Activated effector memory CD4-positive, alpha-beta T cell treated with Interleukin-2 at 50 U/mL for 16 hours (primary cell): Measurements from ENCODE around the gene EGFLAM.

ENCODE experiments used
- DNase-seq: peaks from one replicate; pipeline ENCODE4 v3.0.0-alpha.2; 2020

EGFLAM gene

DNA sequence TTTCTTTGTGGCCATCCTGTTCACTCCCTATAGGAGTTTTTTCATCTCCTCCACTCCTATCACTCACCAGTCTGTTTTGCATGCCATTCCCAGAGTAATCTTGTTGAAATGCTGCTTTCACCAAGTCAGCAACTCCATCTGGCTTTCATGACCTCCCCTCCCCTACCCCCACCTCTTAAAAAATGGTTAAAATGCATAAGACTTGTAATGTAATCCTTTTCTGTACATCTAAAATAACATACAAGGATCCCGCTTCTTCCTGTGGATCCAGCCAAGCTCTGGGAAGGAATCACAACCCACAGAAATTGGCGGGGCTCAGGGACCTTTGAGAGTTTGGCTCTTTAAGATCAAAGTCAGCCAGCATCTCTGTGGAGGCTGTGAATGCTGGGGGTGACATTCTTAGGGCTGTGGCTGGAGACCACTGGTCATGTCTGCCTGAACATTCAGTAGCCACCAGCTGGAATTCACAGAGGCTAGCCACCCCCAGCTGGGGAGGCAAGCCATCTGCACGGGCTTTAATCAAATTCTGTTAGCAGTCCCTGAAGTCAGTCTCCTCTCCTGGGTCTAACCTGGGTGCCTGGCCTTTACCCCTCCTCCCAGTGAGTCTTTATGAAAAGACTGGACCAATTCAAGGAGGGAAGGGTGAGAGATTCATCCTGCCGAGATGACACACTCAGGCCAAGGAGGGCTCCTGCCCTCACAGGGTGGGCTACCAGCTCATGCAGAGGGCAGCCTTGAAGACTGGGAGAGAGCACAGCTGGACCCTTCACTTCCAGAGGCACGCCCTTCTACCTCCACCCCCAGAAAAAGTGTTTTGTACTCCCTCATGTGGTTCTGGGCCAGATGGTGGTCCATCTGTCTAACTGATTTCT, 165.2 kb downstream of the EGFLAM start:
- DNase-seq: no peak

DNA sequence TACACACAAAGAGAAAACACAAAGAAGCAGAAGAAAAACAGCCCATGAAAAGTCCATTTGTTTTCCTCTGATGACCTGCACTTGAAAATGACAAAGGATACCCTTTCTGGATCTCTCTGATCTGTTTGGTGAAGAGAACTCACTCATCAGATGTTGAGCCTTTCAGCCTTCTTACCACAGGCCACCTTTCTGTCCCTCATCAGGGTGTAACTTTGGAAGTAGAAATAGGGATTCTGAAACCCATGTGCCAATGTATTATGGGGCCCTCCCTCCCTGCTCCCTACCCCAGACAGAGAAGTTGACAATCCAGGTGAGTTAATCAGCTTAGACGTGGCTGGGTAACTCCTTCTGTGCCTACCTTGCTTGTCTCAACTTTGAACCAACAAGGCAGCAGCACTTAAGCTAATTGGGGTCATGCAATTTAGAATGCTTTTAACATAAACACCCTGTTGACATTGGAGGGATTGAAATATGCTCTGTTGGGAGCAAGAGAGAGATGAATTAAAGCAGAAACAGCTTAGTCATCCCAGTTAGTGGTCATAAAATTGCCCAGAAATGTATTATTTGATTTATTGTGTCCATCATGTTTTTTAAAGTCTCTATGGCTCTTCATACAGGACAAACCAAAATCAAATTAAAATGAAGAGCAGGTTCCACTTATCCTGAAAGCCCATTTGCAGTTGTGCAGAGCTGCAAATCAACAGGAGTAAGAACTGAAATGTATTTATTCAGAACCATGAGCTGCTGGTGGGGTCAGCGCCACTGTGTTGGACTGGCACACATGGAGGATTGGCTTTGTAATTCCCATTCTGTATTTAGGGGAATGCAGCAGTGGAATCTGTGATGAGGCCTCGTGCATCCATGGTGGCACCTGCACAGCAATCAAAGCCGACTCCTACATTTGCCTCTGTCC, 166.0 kb downstream of the EGFLAM start:
- DNase-seq: no peak

DNA sequence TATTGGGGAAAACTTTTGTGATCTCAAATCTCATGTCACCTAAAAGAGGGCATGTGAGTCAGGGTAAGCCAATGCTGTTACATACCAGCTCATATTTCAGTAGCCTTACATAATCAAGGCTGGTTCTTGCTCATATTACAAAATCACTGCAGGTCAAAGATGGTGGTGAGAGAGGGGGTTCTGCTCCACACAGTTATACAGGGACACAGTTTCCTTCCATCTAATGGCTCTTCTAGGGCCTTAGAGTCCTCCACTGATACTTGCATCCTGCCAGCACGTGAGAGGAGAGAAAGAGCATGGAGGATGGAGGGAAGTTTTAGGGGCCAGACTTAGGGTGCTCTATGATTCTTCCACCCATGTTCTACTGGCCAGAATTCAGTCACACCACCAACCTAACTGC, 168.1 kb downstream of the EGFLAM start:
- DNase-seq: no peak

DNA sequence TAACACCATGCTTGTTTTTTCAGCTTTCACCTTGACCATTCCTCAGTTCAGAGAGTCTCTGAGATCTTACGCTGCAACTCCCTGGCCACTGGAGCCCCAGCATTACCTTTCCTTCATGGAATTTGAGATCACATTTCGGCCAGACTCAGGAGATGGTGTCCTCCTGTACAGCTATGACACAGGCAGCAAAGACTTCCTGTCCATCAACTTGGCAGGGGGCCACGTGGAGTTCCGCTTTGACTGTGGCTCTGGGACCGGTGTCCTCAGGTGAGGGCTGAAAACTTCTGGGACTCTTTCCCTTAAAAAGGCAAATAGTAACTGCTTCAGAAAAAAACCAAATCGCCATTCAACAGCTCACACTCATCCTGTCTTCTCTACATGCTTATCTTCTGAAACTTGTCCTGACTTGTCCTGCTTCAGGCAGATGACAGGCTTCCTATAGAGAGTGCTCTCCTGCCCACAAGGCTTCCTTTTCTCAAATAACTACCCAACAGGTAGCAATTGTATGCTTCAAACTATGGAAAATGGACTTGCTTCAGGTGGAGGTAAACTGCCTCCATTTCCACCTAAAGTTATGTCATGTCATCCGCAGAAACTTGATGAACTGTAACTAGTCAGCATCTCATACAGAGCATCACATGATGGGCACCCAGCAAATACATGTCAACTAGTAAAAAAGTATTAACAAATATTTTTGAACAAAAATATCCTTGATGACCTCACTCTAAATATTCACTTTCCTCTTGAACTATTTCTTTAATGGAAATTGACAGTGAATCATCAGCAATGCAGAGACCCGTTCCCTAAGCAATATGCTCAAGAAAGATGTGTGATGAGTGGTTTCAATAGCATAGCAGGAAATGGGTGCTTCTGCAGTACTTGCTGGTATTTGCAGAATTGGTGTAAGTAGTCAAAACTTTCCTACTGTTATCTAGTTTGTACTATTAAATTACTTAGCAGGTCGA, 168.9 kb downstream of the EGFLAM start:
- DNase-seq: no peak

DNA sequence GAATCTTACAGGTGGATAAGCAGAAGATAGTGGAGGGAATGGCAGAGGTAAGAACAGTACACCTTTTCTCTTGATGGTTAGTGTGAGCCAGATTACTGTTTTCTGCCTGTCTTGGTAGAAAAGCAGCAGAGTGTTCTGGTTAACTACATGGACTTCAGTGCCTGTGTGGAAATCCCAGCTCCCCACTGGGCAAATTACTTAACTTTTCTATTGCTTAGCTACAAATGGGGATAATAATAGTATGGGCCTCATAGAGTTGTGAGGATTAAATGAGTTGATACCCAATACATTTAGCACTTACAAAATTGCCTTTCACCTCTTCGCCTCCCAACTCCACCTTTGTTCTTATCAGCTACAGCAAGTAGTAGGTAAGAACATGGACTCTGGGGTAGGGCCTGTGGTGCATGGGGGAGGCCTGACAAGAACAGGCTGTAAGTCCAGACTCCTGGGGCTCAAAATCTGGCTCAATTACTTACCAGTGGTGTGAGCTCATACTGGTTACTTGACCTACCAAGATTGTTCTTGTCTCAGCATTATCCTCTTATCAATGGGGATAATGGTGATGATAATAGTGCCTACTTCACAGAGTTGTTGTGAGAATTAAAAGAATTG, 173.0 kb downstream of the EGFLAM start:
- no peak for DNase-seq

DNA sequence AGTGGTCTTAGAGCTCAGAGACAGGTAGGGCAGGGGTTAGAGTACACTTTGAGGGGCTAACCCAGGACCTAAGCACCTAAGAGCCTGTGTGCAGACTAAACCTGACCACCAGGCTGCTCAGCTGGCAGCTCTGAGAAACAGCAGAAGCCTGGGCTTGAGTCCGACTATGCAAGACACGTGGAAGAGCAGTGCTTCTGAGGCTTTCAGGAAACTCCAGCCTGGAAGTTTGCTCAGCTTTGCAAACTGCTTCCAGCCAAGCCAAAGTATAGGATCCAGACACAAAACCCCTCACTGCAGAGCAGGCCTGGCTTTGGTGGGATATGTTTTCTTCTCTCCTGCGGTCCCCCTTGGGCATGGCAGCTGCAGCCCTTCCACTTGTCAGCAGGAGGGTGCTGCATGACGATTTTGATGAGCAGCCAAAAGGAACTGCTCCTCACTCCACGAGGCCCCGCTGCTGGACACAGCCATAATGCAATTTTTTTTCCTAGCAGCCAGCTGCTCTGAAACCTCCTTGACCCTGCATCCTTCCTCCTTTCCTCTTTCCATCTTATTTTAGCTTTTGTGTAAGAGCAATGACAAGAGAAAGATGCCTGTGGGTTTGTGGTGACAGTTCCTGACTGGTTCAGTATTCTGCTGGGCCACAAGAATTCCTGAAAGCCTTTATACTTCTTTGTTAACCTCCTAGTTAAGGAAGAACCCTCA, 175.0 kb downstream of the EGFLAM start:
- DNase-seq: no peak

DNA sequence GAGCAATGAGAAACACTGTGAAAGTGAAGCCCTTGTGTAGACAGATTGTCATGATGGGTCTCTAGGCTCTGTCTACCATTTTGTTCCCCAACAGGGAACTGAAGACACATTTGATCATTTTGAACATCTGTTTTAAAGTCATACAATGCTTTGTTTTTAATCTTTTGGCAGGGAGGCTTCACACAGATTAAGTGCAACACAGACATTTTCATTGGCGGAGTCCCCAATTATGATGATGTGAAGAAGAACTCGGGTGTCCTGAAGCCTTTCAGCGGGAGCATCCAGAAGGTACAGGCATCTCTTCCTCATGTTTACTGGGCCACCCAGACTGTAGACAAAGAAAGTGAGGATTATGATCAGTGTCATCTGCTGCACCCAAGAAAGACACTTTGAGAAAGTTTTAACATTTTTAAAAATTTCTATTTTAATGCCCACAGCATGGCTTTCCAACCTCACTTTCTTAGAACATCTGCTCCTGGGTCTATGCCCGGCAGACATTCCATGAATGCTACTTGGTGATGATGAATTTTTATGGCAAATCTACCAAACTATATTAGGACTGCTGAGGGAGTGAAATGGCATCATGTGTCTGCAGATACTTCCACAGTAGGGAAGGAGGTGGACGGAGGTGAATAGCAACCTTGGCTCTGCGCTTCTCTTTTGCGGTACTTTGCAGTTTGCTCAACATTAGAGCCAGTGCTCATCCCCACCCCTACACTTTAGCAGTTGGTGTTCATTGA, 176.8 kb downstream of the EGFLAM start:
- DNase-seq: no peak

DNA sequence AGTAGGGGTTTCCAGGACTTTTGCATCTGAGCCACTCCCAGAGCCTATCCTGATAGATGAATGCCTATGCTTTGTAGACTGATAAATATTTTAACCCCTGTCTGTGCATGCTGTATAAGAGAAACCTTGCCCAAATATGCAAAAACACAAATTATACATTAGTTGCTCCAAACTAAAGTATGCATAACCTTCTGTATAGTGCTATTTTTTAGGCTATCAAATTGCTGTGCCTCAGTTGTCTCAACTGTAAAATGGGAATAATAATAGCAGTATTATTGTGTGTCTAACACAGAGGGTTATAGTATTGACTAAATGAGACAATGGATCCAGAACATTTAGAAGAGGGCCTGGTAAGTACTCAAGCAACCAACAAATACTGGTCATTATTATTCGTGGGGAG, 180.4 kb downstream of the EGFLAM start:
- no peak for DNase-seq

DNA sequence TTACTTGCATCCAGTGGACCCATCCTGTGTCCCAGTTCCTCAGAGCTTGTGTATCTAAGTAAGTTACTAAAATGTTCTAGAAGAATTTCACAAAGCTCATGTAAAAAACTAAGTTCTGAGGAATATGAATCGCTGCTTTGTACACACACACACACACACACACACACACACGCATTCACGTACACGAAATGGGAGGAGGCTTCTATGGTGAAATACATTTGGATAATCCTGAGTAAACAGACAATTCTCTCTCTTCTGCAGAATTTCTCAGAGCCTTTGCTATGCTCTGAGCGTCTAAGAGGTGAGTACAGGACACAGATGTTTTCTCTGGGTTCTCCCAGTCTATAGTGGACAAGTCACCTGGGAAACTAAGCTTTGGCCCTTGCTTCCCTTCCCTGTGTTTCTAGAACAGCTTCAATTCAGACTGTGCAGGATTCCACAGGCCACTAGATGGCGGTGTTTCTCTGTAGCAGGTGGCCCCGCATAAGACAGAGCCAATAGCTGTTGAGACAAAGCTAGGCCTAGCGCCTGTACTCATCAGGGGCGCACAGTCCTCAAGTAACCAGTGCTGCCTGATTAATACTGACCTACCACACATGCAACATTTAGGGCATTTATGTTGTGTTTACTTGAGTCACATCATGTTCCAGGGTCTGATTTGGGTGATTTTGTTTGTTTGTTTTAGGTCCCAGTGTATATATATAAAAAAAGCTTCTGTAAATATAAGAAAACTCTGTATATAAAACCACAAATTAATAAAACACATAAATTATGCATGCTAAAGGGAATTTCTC, 183.3 kb downstream of the EGFLAM start:
- DNase-seq: peak; percentile 57

DNA sequence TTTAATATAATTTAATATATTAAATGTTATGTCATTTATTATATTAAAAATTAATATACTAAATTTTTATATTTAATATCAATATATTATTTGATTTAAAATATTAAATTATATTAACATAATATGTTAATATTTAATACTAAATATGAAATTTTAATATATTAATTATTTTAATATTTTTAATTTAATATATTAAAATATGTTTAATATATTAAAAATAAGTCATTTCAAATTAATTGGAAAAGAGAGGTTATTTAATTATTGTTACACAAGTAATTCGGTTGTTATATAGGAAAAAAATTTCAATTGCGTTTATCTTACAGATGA, 183.9 kb downstream of the EGFLAM start:
- DNase-seq: no peak

DNA sequence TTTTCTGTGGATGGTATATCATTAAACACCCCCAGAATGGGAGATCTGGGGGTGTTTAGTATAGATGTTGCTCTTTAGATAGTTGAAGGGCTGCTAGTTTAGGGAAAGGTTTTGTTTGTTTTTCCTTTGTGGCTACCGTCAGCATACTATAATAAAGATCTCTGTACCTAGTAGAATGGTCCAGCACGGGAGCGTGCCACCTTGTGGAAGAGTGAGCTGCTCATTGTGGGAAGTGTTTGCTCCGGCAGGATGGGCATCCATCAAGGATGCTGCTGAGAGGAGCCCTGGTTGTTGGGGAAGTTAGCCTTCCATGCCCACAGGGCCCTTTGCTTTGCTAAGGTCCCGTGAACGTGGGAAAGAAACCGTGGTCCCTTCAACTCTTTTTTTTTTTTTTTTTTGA, 185.0 kb downstream of the EGFLAM start:
- DNase-seq: no peak

DNA sequence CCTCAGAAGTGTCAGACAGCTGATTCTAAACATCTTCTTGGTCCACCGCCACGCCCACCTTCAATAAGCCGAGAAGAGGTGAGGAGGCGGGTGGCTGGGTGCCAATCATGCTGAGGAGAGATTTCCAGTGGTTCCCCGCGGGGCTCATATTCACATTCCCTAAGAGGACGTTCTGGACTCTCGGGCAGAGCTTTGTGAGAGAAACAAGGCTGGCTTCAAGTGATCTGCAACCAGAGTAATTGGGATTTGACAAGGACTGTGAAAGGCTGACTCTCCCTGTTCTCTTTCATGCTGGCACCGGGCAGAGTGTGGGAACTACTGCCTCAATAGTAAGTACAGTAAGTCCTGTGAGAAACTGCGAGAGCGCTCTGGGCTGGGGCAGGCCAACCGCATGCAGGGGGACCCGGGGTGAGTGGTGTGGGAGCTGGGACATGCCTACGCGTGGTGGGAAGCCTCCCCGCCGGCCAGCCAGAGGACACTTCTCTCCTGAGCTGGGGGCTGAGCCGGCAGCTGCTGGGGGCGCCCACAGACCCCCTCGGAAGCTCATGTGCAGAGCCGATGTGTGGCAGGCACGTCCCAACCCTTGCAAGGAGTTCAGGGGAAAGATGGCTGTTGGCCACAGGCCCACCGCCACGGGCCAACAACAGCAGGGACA, 187.1 kb downstream of the EGFLAM start:
- DNase-seq: no peak

DNA sequence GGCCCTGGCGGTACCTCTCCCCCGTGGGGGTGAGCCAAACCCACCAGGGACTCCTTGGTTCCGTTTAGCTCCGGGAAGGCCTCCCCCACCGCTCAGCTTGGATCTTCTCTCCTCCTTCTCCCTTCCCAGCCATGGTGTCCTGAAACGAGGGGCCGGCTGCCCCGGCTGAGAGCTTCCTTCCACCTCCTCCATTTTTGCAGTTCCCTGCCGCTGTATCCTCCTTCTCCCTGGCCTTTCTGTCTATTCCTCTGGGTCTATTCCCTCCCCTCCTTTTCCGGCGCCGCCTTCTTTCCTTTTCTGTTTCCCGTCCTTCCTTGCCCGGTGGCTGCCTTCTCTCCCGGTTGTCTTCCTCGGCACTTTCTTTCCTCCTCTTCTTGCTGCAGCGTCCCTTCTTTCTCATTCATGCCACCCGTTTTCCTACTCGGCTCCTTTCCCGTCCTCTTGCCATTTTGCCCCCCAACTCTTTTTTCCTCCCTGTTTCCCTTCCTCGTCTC, 187.7 kb downstream of the EGFLAM start:
- no peak for DNase-seq

DNA sequence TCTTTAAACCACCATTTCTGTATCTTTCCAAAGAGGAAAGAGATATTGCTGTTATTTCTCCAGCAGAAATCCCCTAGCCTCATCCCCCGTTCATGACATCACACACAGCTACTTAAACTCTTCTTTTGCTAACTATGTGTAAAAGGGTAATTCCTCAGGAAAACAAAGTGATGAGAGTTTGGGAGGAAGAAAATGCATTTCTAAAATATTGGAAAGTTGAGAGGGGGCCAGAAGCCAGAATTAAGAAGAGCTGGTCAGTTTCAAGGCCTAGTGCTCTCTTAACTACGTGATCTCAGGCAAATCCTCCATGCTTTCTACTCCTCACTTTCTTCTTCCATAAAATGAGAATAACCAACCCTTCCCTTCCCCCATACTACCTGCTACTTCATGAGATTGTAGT, 188.7 kb downstream of the EGFLAM start:
- no peak for DNase-seq

DNA sequence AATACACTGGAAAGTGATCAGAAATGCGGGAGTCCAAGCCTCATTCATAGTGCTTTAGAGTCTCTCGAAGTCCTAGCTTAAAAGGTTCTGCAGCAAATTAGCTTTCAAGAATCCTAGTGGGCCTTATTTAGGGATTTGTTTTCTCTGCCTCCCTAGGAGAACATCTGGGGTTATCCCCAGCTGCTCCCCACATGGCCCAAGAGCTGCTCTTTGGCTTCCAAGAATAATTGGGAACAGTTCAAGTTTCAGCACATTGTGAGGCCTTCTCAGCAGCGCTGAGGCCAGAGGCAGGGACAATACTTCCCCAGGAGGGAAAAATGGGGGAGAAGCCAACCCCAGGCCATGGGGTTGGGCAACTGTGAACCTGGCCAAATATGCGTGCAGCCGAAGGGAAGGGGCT, 189.4 kb downstream of the EGFLAM start:
- no peak for DNase-seq

DNA sequence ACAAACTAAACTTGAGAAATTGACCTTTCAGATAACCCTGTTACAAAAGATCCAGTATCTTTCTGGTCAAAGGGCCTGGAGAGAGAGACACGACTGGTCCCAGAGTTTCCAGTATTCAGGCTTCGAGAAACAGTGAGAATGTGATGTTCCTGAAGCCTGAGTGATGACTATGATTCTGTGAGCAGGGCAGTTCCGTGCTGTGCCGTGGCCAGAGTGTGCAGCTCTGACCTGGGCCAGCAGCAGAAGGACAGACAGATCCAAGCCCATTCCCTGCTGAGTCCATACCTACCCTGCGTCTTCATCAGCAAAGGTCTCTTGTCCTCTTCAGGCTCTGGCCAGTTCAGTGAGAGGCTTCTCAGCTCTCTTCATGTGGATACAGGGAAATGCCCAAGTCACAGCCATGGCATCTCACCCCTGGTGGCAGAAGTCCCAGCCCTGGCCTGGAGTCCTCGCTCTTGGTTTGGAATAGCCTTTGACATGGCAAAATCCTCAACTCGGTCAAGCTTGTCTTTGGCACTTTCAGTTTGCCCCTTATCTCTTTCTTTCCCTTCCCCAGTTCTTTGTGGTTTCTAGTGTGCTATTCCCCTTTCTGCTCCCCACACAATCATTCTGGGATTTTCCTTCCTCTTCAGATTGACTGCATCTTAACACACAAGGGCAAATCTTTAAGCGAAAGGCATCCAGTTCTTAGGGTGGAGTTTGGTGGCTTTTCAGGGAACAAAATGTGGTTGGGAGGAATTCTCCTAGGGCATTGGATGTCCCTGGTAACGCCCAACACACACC, 190.4 kb downstream of the EGFLAM start:
- no peak for DNase-seq

DNA sequence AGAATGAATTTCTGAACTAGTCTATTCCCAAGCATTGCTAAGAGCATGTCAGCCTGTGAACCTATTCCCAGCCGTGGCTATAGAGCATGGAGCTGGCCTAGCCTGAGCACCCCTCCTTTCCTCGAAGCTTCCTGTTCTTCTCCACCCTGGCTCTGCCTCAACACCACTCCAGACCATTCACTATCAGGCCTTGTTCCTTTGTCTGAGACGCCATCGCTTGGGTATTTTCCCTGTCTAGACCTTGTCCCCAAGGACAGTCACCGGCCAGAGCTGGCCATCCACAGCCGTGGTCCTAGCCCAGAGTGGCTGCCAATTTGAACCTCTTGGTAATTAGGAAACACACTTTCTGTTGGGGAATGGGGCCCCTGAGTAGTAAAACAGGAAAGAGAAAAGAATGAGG, 192.3 kb downstream of the EGFLAM start:
- no peak for DNase-seq

DNA sequence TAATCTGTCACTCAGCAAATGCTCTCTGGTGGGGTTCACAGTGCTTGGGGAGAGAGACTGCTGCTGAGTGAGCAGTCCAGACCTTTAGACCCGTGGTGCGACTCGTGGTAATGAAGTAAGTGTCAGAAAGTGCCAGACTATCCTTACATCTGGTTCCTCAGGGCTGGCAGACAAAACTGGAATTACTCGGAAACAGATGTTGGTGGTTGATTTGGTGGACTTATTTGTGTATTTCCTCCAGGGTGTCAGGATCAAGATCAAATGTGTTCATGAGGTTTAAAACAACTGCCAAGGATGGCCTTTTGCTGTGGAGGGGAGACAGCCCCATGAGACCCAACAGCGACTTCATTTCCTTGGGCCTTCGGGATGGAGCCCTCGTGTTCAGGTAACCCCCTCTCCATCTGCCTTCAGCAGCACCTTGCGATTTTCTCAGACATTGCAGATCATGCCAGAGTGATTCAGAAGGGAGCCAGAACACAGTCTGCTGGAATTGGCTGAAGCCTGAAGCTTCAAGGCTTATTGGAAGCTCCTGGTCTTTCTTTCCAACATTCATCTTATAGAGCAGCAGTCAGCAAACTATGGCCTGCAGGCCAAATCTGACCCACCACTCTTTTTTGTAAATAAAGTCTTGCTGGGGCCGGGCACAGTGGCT, 192.8 kb downstream of the EGFLAM start:
- DNase-seq: no peak
